CD4-positive, alpha-beta T cell treated with Interleukin-12 subunit alpha and Interleukin-12 subunit beta, for 1 hour (primary cell): ENCODE results near the gene EPC1.
A peak's percentile ranks its signal among the peaks of the same experiment; 100 is the strongest.

Experiments used
- DNase-seq: peaks from one replicate; pipeline ENCODE4 v3.0.0-alpha.2; 2020

EPC1 gene

DNA sequence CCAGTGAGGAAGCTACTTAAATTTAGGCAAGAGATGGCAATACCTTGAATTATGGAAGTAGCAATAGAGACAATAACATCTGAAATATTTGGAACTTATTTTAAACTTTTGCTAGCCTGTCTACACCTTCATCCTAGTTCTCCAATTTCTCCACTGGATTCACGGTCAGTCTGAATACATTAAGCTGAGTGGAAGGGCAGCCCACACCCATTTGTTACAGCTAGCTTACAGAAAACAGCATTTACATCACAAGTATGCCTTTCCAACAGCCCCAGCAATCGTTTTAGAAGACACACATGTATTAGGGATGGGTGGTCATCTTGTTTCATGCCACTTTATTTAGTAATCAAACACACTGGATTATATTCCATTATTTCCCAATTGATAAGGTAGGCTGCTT lies 16.7 kb downstream of the EPC1 start:
- DNase-seq = no peak

DNA sequence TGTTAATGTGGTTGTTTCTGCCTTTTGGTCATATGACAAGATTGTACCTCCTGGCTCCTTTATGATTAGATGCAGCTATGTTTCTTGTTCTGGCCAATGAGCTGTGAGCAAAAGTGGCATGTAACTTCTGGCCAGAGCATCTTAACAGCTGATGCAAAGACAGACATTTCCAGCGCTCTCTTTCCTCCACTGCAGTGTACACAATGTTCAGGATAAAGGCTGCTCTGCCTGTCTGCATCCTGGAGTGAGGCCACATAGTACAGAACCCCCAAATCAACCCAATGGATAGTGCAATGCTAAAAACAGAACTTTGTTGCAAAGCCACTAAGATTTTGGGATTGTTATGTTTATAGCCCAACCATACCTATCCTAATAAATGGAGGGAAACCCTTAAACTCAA lies 17.9 kb downstream of the EPC1 start:
- no peak for DNase-seq

DNA sequence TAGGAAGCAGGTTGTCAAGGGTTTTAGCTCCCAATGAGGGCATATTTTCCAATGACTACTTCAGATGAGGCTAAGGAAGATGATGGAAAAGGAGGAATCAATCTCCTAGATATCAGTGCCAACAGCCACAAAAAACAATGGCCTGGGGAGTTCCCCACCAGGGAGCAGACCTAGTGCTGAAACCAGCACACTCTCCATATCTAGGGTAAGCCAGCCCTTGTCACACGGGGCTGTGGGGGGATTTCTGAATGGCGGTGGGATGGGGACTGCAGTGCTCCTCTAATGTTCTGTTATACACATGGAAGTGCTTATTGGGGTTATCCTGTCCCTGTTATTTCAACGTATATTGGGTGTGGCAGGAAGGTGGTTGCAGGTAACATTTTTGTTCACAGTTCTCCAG lies 18.5 kb downstream of the EPC1 start:
- DNase-seq = peak; percentile 25

DNA sequence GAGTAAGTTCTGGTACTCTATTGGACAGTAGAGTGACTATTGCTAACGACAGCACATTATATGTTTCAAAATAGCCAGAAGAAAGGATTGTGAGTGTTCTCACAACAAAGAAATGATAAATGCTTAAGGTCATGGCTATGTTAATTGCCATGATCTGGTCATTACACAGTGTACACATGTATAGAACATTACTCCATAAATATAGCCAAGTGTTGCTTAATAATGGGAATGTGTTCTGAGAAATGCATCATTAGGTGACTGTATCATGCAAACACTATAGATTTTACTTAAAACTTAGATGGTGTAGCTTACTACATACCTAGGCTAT lies 19.6 kb downstream of the EPC1 start:
- DNase-seq = no peak

DNA sequence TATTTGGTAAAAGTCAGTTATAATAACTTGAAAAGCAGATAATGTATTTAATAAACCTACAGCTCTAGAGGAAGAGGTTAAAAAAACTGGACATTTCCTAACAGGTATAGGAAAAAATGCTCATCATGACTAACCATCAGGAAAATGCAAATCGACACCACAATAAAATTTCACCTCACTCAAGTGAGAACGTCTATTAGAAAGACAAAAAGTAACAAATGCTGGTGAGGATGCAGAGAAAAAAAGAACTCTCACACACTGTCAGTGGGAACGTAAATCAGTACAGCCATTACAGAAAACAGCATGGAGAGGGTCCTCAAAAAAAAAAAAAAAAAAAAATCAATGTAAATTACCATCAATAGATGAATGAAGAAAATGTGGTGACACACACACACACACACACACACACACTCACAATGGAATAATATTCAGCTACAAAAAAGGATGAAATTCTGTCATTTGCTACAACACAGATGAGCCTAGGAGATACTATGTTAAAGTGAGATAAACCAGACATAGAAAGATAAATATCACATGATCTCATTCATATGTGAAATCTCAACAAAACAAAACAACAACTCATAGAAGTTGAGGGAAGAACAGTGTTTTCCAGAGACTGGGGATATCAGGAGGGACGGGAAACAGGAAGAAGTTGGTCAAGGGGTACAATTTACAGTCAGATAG lies 20.1 kb downstream of the EPC1 start:
- no peak for DNase-seq

DNA sequence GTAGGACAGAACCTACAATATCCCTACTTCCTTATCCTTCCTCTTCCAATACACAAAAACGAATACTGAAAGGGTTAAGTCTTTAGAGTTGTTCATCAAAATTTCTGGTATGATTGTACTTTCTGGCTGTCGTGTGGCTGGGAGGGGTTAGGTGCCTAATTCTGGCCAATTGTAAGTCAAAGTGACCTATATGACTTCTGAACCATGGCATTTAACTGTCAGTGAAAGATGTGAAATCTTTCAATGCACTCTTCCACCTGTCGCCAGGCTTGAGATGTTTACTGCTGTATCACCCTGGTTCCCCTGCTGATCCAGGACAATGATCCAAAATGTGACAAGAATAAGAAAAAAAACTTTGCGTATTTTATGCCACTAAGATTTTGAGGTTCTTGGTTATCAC lies 20.8 kb downstream of the EPC1 start:
- no peak for DNase-seq

DNA sequence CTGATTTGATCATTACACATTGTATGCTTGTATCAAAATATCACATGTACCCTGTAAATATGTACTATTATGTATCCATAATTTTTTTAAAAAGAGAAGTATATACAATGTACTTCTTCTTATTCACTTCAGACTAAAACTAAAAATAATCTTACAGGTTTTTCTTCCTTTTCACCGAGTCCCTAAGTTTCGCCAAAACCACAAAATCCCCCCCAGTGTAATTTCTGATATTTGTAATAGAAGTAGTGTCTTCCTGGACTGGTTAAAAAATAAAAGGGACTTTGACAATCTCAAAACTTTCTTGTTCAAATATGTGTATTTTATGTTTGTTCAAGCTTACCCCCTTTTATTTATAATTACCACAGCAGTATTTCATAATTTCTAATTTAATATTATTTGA lies 23.9 kb downstream of the EPC1 start:
- no peak for DNase-seq

DNA sequence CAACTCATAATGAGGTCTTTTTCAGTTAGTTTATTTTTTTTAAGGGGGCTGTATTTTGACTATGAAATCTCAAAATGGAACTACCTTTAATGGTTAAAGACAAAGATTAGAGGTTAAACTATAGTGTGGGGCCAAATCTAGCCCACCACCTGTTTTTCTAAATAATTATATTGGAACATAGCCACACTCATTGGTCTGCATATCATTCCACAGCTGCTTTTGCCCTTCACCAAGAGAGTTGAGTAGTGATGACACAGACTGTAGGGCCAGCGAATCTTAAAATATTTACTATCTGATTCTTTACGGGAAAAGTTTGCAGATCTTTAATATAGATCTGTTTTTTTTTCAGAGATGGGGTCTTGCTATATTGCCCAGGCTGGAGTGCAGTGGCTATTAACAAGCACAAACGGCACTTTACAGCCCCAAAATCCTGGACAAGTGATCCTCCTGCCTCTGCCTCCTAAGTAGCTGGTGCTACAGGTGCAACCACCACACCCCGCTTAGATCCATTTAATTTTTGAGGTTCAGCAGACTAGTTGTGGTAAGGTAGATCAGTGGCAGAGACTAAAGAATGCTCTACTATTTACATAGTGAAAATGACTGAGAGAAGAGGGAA lies 25.8 kb downstream of the EPC1 start:
- DNase-seq = no peak

DNA sequence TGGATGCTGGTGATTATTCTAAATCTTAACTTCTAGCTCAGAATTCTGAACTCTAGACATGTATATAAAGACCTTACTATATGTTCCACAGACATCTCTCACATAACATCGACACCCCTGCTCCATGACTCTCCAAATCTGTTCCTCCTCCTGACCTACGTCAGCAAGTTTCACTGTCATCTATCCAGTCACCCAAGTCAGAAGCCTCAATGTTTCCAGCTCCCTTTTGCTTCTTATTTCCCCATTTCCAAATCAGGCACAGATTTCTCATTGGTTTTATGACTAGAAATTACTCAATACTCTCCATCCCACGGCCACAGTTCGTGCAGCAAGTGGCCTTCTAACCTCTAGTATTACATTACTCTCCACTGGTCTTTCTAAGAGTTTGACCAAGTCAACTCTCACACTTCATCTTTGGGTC lies 28.5 kb downstream of the EPC1 start:
- DNase-seq = peak; percentile 24

DNA sequence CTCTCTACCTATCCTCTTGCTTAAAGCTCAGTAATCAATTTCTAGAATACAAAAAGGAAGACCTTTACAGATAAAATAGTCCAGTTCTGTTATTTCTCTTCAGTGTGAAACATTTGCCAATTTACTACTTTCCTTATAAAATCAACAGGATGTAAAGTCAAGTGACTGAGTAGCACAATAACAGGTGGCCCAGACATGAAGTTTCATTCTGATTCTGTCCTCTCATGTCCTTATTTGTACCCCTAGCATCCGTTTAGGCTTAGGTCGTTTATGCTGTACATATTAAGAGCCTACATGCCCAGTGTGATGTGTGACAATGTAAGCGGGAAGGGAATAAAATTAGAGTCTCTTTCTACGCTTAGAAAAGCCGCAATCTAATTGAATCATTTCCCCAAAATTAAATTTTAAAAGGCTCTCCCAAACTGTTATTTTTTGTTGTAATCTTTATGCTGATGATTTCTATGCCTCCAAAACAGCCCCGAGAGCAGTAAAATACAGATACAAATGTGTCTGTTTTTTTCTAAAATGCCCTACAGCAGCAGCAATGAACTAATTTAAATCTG lies 29.1 kb downstream of the EPC1 start:
- DNase-seq = peak; percentile 41

DNA sequence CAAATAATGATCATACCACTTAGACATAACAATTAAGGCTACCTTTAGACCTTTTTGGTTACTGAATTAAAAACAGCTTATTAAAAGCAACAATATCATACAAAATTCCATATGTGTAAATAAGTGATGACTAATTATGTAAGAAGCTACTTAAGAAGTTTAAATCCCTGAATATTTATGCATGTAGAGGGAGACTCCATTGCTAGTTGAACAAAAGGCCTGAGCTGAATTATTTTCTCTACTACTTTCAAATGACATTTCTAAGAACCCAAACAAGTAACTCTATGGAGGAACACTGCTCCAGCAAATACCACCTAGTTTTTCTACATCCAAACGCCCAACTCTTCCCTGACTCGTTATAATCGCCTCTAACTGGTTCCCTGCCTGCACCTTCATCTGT lies 31.5 kb downstream of the EPC1 start:
- no peak for DNase-seq

DNA sequence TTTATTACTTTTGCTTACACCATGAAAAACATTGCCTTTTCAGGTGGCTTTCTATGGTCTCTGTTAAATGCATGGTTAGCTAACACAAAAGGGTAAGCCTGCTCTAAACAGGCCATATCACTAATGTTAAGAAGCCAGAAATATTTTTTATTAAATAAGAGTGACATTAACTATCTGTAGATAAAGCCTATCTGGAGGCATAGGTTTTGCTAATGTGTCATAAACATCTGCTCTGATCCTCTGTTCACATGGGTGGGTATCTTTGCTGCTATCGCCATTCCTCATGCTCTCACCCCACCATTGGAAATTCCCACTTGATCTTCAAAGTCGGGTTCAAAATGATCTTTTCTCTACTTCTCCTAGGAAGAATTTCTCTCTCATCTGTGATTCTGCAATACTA lies 32.4 kb downstream of the EPC1 start:
- DNase-seq = no peak

DNA sequence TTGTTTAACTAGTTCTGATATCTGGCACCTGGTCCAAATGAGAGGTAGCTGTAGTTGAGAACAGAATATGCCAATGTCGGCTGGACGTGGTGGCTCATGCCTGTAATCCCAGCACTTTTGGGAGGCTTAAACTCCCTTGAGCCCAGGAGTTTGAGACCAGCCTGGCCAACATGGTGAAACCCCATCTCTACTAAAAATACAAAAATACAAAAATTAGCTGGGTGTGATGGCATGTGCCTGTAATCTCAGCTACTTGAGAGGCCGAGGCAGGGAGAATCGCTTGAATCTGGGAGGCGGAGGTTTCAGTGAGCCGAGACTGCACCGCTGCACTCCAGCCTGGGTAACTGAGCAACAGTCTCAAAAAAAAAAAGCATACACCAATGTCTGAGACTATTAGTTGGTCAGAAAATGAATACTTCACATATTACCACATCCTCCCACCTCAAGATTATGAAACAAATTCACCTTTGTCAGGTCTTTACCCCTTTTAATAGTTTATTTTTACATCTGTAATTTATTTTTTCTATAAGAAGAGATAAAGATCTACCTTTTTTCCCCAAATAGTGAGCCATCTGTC lies 38.8 kb downstream of the EPC1 start:
- peak; percentile 23 for DNase-seq

DNA sequence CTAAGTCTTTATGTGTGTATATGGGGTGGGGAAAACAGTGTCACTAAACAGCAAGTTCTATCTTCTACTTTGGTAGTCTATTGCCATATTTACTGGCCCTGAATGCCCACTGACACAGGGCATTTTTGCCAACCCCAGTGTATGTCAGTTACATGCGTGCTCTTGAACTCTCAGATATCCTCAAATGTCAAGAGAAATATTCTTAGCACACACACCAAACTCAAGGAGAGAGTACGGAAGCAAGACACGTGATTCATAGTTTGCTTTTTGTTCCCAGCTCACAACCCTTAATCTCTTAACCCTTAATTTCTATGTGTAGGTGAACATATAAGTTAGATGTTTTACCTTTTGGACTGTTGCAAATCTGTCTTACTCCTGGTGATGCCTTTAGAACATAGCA lies 39.3 kb downstream of the EPC1 start:
- DNase-seq = no peak

DNA sequence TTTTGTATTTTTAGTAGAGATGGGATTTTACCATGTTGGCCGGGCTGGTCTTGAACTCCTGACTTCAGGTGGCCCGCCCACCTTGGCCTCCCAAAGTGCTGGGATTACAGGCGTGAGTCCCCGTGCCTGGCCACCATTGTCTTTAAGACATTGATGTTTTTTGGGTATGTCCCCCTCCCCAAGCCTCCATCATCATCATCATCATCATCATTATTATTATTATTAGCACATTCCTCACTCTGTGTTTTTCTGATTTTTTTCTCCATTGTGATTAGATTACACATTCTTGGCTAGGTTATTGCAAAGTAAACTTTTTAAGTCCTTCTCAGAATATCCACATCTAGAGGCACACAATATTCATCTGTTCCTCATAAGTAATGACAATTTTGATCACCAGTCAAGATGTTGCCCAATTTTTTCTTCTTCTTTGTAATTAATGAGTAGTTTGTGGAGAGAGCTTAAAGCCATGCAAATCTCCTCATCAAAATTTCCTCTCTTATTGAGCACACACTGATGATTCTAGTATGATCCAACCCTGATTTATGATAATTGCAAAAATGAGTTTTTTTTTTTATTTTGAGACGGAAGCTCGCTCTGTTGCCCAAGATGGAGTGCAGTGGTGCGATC lies 47.5 kb downstream of the EPC1 start:
- no peak for DNase-seq

DNA sequence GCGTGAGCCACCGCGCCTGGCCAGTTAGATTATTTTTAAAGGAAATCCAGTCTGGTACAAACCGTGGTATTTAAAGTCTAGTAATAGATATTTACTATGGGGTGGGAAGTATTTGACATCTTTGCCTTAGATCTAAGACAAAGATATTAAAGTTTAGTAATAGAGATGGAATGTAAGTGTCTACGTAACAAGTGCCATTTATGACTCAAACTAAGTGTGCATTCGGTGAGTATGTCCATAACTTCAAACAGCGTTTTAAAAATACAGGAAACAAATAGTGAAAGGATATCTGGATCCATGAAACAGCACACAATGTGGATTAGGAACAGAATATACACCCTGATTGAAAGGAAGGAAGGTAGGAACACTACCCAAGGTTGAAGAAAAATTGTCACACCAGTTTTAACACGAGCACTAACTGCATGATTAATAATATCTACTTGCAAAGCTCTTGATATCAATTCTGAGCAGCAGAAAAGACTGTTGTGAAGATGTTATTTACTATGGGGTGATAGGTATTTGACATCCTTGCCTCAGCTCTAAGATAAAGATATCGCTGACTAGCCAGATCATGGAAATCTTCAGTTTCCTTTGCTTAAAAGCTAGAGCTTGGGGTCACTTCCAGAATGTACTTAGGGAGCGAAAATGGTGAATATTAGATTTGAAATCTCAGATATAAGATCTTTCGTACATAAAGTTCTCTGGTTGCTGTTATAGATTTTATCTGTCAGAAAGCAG lies 48.7 kb downstream of the EPC1 start:
- no peak for DNase-seq

DNA sequence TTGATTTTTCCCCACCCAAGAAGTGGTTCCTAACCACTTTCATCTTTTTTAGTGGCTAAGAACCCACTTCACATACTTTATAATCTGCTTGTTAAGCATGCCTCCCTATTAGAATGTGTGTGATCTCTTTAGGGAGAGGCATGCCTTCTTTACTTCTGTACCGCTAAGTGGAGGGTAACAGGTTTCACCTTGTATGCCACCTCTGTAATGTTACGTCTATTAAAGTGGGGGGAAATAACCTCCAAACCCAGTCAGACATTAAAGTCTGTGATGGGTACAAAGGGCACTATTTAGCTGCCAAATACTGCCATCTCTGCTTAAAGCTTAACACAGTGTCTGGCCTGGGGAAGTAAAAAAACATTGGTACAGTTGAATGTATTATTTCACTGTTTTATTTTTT lies 51.9 kb downstream of the EPC1 start:
- no peak for DNase-seq

DNA sequence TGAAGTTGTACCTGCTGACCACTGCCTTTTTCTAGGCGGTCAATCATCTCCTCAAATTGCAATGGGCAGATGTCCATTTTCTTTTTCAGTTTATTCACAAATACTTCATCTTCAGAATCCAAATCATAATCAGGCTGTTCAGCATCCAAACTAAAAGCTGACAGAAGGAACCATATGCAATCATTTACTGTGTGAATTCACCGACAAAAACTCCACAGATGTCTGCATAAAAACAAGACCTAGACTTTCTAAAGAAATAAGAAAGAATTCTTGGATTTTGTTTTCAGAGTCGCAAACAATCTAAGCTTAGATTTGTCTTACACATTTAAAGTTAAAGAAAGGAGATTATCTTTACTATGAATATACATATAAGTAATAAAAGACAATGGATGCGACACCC lies 53.4 kb downstream of the EPC1 start:
- DNase-seq = no peak

DNA sequence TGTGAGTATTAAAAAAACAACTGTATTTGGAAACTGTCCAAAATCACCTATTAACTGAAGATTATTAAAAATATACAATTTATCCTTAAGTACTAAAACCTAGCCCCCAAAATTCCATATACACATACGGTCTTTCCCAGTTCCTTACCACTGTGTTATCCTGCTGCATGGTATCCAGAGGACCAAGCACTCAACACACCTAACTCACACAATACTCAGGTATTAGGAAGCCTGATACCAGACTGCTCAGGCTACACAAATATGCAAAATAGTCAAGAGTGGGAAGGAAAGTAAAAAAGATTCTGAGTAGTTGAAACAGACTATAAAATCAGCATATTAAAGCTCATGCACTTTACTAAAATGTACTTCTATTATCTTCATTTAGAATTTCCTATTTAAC lies 67.2 kb downstream of the EPC1 start:
- DNase-seq = no peak

DNA sequence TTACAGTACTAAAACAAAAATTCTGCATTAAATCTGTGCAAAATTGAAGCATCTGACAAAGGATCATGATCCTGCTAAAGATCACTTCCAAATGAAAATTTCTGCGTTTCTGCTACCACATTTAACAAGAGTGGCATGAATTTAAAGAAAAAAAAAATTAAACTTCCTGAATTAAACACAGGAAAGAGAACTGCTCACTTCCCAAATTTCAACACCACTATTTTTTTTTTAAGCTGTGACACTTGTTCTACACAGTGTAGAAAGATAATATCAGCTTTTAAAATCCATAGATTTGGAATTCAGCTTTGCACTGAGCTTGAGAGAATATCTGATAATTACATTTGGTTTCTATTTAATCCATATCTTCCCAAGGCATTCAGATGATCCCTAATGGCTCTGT lies 73.6 kb downstream of the EPC1 start:
- DNase-seq = no peak

DNA sequence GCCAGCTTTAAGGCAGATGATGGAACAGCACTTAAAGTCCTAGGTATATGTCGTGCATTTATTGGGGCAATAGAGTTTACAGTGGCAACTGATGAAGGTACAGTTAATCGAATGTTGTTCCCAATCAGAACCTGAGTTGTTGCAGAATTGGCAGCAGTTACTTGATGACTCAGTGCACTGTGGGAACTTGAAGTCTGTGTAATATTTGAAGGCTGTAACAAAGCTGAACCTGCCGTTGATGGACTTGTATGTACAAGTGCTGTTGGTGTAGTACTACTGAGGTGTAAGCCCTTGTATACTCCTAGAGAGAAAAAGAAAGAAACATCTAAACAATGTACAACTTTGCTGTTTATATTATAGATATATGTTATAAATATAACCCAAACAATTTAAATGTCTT lies 75.3 kb downstream of the EPC1 start:
- no peak for DNase-seq

DNA sequence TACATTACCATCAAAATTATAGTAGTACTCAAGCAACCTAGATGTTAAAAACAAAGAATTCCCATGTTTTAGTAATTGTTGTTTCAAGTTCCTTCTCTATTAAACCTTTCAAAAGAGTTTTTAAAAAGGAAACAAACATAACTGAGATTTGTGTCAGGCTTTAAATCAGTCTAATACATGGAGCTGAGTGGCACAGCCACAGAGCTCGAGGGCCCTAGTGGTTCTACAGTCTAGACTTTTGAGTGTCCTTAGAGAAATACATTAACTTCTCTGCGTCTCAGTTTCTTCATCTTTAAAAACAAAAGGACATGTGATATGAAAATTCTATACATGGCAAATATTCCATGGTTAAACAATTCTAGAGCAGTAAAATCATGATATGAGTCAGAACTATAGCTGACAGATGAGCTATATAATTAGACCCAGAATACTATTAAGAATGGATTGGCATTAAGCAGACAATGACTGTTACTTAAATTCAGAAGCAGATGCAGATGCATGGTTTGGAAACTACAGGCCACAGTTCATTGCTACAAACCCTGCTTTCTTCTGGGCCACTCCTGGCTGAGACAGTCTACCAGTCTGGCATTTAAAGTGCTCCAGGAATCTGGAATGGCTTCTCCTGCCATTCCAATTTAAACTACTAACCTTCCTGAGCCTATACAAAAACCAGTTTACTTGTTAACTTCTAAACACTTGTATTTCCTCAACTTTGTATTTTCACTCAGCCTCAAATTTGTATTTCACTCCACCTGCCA lies 77.4 kb downstream of the EPC1 start:
- DNase-seq = no peak

DNA sequence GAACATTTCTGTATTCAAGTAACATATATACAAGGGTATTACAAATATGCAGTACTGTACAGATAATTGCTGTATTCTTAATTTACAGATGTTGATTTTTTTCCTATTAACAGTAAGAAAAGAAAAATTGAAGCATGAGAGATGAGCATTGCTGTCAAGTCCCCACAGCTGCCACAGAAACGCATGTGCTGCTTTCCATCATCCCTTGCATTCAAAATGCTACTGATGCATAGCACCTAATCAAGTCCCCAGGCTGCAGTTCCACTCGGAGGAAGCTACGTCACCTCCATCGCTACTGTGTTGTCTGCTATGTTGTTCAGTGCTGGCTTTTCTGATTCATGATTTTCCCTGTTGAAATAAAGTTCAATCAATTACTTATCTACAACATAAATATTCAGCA lies 78.2 kb downstream of the EPC1 start:
- DNase-seq = no peak
